OCI-LY1 (cell line): ENCODE results near the gene FBXW8.

Experiments used
- H2AFZ ChIP-seq: fragments of 200-600 bp; sonication (generic), shearing (Covaris generic); 2 replicates; pipeline ENCODE4 v1.6.0; 2014; ENCODE audit warnings: antibody characterized with exemption, mild to moderate bottlenecking, low read length
- H3F3A ChIP-seq: fragments of 200-600 bp; sonication (generic), shearing (Covaris generic); 2 replicates; pipeline ENCODE4 v1.6.0; 2014; ENCODE audit warnings: mild to moderate bottlenecking, antibody characterized with exemption, low read length, moderate library complexity; ENCODE audit not compliant: insufficient read depth
- H3K27ac ChIP-seq: fragments of 200-600 bp; sonication (generic); 2 replicates; pipeline ENCODE4 v1.5.1; 2014; ENCODE audit warnings: low read length, mixed run types, mild to moderate bottlenecking, low read depth; ENCODE audit not compliant: poor library complexity, severe bottlenecking
- H3K27me3 ChIP-seq: fragments of 200-600 bp; sonication (generic); 2 replicates; pipeline ENCODE4 v1.6.0; 2014; ENCODE audit warnings: antibody characterized with exemption, mild to moderate bottlenecking, low read length, moderate library complexity; ENCODE audit not compliant: insufficient read depth
- H3K36me3 ChIP-seq: fragments of 200-600 bp; sonication (generic); 2 replicates; pipeline ENCODE4 v1.6.1; 2014; ENCODE audit warnings: mild to moderate bottlenecking, antibody characterized with exemption, low read length, moderate library complexity, mixed read lengths; ENCODE audit not compliant: insufficient read depth
- H3K4me1 ChIP-seq: fragments of 200-600 bp; sonication (generic); 2 replicates; pipeline ENCODE4 v1.5.1; 2014; ENCODE audit warnings: mild to moderate bottlenecking, low read length, moderate library complexity; ENCODE audit not compliant: insufficient read depth, severe bottlenecking
- H3K4me2 ChIP-seq: fragments of 200-600 bp; sonication (generic), shearing (Covaris generic); 2 replicates; pipeline ENCODE4 v1.6.1; 2014; ENCODE audit warnings: low read length
- H3K4me3 ChIP-seq: fragments of 200-600 bp; sonication (generic); 2 replicates; pipeline ENCODE4 v1.5.1; 2014; ENCODE audit warnings: low read length, low read depth, mild to moderate bottlenecking, mixed read lengths; ENCODE audit not compliant: poor library complexity, severe bottlenecking
- H3K79me2 ChIP-seq: fragments of 200-600 bp; shearing (Covaris generic); 2 replicates; pipeline ENCODE4 v1.6.1; 2016; ENCODE audit warnings: mixed run types, low read length, mixed read lengths; ENCODE audit not compliant: insufficient read depth
- H3K9ac ChIP-seq: fragments of 200-600 bp; sonication (generic), shearing (Covaris generic); 2 replicates; pipeline ENCODE4 v1.6.1; 2014; ENCODE audit warnings: mild to moderate bottlenecking, low read length, mixed read lengths
- H3K9me2 ChIP-seq: fragments of 200-600 bp; sonication (generic), shearing (Covaris generic); 2 replicates; pipeline ENCODE4 v1.6.1; 2014; ENCODE audit warnings: low read depth, mild to moderate bottlenecking, low read length, mixed read lengths
- H3K9me3 ChIP-seq: fragments of 200-600 bp; shearing (Covaris generic); 2 replicates; pipeline ENCODE4 v1.6.1; 2014; ENCODE audit warnings: low read length, mixed read lengths
- H4K20me1 ChIP-seq: fragments of 200-600 bp; sonication (generic), shearing (Covaris generic); 2 replicates; pipeline ENCODE4 v1.6.0; 2016; ENCODE audit warnings: mild to moderate bottlenecking, low read length; ENCODE audit not compliant: insufficient read depth
- EZH2 ChIP-seq: fragments of 200-600 bp; sonication (generic), shearing (Covaris generic); IDR thresholded peaks from 2 replicates; pipeline ENCODE4 v1.8.0; 2017; ENCODE audit warnings: borderline replicate concordance, mixed run types, mild to moderate bottlenecking, antibody characterized with exemption, low read length, moderate library complexity, mixed read lengths
- TF ChIP-seq, protein P1 (sequence below): fragments of 200-600 bp; sonication (generic), shearing (Covaris generic); IDR thresholded peaks from 2 replicates; pipeline ENCODE4 v1.5.1; 2017; ENCODE audit warnings: mild to moderate bottlenecking, antibody characterized with exemption, low read length, moderate library complexity, mixed read lengths

Gene FBXW8

DNA sequence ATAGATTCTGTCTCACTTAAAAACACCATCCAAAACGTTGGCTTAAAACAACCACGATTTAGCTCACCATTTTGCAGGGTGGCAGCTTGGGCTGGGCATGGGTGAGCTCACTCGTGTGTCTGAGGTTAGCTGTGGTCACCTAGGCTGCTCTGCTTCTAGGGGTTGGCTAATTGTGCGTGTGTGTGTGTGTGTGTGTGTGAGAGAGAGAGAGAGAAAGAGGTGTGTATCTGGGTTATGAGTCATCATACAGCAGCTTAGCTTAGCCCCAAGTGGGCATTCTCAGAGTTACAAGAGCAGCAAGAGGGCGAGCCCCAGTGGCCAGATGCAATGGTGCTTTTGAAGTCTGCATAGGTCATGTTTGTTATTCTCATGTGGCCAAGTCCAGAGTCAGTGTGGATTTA, 6.0 kb downstream of the FBXW8 start:
- Histone ChIP-seq H3K4me1 (peaks cover 46% of the 10 kb centered on the region), H3K4me2 (no peak overlapping the region; the same call in 1 of the 2 replicates), H3K79me2 (peaks cover 9% of the 10 kb centered on the region), H3K9me3 (no peaks in the 10 kb centered on the region), H2AFZ (no peak overlapping the region), H4K20me1 (no peaks in the 10 kb centered on the region), H3K9ac (no peak overlapping the region; the same call in 1 of the 2 replicates), H3K27ac (peak overlapping the region; percentile 51), H3K27me3 (no peaks in the 10 kb centered on the region), H3K4me3 (no peak overlapping the region), H3K9me2 (no peaks in the 10 kb centered on the region), H3K36me3 (peaks cover 6% of the 10 kb centered on the region; the same call in 1 of the 2 replicates), H3F3A (no peaks in the 10 kb centered on the region)
- no peak for TF ChIP-seq EZH2
- TF ChIP-seq, protein P1, sequence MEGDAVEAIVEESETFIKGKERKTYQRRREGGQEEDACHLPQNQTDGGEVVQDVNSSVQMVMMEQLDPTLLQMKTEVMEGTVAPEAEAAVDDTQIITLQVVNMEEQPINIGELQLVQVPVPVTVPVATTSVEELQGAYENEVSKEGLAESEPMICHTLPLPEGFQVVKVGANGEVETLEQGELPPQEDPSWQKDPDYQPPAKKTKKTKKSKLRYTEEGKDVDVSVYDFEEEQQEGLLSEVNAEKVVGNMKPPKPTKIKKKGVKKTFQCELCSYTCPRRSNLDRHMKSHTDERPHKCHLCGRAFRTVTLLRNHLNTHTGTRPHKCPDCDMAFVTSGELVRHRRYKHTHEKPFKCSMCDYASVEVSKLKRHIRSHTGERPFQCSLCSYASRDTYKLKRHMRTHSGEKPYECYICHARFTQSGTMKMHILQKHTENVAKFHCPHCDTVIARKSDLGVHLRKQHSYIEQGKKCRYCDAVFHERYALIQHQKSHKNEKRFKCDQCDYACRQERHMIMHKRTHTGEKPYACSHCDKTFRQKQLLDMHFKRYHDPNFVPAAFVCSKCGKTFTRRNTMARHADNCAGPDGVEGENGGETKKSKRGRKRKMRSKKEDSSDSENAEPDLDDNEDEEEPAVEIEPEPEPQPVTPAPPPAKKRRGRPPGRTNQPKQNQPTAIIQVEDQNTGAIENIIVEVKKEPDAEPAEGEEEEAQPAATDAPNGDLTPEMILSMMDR = peak; percentile 34

DNA sequence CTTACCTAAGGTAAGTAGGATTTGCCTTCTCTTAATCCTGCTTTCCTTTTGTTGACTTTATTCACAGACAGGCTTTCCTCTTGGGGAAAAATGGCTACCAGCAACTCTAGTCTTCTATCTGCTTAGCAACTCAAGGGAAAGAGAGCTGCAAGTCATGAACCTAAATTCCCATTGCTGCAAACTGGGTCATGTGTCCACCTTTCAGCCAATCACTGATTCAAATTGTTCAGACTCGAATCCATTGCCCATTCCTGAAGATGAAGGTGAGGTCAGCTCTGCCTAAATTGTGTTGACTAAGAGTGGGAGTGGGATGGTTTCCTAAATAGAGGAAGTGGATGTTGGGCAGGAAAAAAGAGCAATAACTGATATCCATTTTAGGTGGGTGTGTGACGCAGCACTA, 7.7 kb downstream of the FBXW8 start:
- H3K9ac ChIP-seq = no peak overlapping the region
- peaks cover 39% of the 10 kb centered on the region for H3K4me1 ChIP-seq
- H3K4me2 ChIP-seq = no peak overlapping the region
- no peak overlapping the region for H3K4me3 ChIP-seq
- no peaks in the 10 kb centered on the region for H3K79me2 ChIP-seq
- TF ChIP-seq EZH2 = no peak
- TF ChIP-seq, protein P1 = no peak
- no peak overlapping the region for H3K27ac ChIP-seq
- no peaks in the 10 kb centered on the region for H3K27me3 ChIP-seq
- H3F3A ChIP-seq = no peaks in the 10 kb centered on the region
- no peaks in the 10 kb centered on the region for H3K9me3 ChIP-seq
- no peaks in the 10 kb centered on the region for H3K9me2 ChIP-seq
- peaks cover 5% of the 10 kb centered on the region; the same call in 1 of the 2 replicates for H3K36me3 ChIP-seq
- no peaks in the 10 kb centered on the region for H4K20me1 ChIP-seq
- H2AFZ ChIP-seq = no peak overlapping the region

DNA sequence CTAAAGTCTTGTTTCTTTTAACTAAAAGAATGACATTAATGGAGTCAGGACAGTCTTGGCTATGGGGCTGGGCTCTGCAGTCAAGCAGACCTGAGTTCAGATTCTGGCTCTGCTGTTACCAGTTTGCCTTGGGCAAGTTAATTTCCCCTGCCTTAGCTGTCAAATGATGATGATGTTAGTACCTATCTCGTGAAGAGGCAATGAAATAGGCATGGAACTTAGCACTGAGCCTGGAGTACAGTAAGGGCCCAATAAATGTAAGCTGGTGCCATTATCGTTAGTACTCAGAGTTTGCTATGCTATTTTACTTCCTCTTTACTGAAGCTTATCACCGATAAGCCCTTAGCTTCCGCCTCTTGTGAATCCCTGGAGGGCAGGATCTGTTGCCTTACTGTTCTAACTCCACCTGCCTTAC, 8.5 kb downstream of the FBXW8 start:
- Histone ChIP-seq H3K79me2 (no peaks in the 10 kb centered on the region), H3K9me2 (no peaks in the 10 kb centered on the region), H4K20me1 (no peaks in the 10 kb centered on the region), H3K4me1 (peaks cover 42% of the 10 kb centered on the region), H3K27me3 (no peaks in the 10 kb centered on the region), H3K36me3 (no peaks in the 10 kb centered on the region), H3K4me2 (peak overlapping the region; percentile 19; the same call in 1 of the 2 replicates), H3K4me3 (no peak overlapping the region), H3K9me3 (no peaks in the 10 kb centered on the region), H3F3A (no peaks in the 10 kb centered on the region), H3K27ac (peak overlapping the region; percentile 37), H3K9ac (no peak overlapping the region), H2AFZ (no peak overlapping the region)
- TF ChIP-seq EZH2 = no peak
- TF ChIP-seq, protein P1 = no peak
